Retina (tissue), 1 donor: ENCODE results near the gene GNPTG.

Source experiments
- DNase-seq: peaks from one replicate; pipeline ENCODE4 v3.0.0-alpha.2; 2016

Gene GNPTG

DNA sequence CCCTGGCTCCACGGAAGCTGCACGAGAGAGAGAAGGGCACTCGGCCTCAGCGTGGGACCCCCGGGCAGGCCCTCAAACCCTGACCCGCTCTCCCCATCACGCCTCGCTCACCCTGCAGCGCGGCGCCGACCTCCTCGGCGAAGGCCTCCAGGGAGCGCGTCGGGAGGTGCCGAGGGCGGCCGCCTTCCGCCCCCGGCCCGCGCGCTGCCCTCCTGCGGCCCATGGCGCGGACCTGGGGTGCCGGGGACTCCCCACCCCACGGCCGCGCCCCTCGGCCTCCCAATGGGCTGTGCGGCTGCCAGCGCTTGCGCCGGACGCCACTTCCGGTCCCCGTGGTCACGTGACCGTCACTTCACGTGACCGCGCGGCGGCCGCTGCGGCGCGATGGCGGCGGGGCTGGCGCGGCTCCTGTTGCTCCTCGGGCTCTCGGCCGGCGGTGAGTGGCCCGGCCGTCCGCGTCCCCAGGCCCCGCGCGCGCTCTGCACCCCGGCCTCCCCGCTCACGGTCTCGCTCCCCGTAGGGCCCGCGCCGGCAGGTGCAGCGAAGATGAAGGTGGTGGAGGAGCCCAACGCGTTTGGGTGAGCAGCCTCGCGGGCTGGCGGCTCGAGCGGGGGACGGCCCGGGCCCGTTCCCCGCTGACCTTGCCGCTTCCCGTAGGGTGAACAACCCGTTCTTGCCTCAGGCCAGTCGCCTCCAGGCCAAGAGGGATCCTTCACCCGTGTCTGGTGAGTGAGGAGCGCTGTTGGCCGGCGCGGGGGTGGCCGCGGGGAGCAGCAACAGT lies at the start of gene GNPTG, which contains the start of gene TSR3:
TSS of gene GNPTG (plus strand) at position 350 of the 781 bp plus-strand sequence. CDS start at position 385, 35 bp downstream.
TSS of gene TSR3 (minus strand) at position 297 of the 781 bp plus-strand sequence. CDS start at position 223, 74 bp downstream.
- peak; percentile 87 for DNase-seq

DNA sequence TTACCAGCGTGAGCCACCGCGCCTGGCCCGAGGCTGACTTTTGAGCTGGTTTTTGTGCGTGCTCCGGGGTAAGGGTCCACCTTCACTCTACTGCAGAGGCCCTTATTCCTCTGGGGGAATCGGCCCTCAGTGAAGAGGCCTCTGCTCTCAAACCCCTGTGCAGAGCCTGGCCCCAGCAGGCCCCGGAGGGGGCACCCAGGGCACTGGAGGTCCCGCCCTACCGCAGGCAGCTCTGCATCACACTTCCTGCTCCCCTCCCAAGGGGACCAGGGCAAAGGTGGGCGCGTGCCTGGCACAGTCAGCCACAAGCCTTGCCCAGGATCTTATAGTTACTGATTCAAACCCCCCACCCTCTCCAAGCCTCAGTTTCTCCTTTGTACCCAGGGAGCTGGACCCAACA lies 45.9 kb upstream of the GNPTG start:
- no peak for DNase-seq

DNA sequence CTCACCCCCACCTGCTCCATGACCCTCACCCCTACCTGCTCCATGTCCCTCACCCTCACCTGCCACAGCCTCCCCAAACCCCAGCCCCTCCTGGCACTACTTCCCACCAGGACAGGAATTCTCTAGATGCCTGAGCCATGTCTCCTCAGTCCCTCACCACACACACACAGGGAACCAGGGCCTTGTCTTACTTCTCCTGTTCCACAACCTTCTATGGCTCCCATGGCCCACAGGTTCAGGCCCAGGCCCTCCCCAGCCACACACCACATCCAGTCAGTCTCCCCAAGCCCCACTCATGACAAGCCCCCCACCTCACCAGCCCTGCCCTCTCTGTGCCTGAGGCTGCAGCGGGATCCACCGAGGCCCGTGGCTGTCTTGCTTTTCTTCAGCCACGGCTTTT lies 45.4 kb upstream of the GNPTG start:
- DNase-seq: no peak

DNA sequence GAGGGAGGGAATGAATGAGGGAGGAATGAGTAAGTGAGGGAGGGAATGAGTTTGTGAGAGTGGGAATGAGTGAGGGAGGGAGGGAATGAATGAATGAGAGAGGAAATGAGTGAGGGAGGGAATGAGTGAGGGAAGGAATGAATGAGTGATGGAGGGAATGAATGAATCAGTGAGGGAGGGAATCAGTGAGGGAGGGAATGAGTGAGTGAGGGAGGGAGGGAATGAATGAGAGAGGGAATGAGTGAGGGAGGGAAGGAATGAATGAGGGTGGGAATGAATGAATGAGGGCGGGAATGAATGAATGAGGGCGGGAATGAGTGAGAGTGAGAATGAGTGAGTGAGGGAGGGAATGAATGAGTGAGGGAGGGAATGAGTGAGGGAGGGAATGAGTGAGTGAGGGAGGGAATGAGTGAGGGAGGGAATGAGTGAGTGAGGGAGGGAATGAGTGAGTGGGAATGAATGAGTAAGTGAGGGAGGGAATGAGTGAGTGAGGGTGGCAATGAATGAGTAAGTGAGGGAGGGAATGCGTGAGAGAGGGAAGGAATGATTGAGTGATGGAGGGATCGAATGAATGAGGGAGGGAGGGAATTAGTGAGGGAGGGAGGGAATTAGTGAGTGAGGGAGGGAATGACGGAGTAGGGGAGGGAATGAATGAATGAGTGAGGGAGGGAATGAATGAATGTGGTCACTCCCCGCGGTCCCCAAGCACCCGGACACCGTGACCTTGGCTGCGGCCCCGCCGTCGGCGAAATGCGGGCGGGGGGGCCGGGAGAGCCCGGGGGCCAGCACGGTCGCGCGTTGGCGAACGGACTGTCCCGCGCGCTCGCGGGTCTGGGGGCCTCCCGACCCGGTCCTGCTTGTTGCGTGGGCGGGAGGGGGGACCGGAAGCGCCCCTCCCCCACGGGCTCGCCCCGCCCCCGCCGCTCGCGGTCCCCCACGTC lies 43.4 kb upstream of the GNPTG start:
- no peak for DNase-seq

DNA sequence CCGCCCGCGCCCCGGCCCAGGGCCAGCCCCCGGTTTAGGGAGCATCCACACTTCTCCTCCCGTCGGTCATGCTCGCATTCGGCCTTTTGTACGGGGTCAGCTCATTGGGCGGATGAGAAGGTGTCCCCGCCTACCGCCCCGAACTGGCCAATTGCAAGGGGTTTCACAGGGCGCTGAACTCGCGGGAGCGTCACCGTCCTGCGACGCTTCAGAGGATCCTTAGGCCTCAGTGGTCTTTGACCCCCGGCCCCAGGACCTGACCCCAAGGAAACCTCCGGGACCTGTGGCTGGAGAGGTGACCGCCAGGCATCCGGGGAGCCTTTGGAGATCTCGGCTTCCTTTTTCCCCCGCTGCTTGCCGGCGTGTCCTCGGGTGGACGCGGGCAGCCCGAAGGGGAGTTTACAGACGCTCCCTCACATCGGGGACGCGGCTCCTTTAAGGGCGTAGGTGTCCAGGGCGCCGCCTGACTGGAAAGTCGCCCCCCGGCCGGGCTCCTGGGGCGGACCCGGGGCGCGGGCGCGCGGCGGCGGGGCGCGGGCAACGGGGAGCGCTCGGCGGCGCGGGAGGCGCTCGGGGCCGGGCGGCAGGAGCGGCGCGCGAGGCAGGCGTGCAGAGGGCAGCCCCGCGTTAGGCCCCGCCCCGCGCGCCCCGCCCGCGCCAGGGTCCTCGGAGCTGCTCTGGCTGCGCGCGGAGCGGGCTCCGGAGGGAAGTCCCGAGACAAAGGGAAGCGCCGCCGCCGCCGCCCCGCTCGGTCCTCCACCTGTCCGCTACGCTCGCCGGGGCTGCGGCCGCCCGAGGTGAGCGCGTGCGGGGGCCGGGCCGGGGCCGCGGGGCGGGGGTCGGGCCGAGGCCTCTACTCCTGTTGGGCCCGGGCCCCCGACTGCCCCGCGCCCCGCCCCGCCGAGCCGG lies 42.5 kb upstream of the GNPTG start, which contains the start of gene UBE2I:
TSS of gene UBE2I (plus strand) at position 660 of the 909 bp plus-strand sequence. CDS start 4,395 bp downstream, outside the sequence.
- DNase-seq: peak; percentile 100

DNA sequence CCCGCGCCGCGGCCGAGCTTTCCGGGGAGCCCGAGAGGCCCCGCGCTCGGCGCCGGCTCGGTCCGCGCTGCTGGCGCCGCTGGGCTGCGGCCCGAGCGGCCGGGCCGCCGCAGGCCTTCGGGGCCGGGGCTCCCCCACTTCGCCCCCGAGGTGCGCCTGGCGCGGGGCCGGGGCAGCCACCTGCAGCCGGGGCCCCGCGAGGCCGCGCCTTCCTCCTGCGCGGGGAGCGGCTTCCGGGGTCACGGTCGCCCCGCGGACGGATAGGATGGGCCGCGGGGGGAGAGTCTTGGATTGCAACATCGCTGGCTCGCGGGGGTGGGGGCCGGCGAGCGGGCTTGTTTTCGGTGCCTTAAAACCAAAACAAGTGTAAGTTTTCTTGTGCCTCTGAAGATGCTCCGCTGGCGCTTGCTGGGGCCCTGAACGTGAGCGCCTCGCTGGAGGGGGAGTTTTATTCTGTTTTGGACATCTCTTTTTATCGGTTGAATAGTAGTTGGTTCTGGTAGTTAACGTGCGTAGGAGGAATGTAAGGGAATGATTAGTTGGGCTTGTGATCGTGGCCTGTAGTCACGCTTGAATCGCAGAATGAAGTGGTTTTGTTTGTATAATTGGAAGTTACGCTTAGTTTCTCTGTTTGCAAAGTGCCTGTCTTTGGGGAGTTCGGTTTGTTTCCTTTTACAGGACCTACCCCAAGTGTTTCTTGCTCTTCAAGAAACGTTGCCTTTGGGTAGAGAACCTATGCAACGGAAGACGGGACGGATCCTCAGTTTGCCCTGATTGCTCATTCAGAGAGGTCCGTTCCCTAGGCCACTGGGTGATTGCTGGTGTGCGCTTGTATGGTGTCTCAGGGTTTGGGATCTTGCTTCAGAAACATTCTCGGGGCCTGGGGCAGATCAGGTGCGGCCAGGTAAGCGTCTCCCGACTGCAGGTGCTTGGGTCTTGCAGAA lies 41.6 kb upstream of the GNPTG start:
- DNase-seq: no peak

DNA sequence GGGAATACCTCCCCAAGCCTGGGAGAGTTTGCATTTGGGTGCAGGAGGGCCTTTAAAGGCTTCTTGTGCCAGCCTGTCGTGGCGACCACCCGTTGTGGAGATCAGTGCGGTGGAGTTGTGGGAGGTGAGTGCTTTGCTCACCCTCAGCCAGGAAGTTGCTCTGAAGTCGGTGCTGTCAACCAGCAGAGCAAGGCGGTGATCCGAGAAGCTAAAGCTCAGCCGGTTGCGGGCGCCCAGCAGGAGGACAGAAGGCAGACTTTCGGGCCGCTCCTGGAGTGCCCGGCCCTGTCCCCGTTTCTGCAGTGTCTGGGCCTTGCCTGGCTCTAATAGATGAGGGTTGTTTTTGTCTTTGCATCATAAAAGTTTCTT lies 40.9 kb upstream of the GNPTG start:
- DNase-seq: no peak

DNA sequence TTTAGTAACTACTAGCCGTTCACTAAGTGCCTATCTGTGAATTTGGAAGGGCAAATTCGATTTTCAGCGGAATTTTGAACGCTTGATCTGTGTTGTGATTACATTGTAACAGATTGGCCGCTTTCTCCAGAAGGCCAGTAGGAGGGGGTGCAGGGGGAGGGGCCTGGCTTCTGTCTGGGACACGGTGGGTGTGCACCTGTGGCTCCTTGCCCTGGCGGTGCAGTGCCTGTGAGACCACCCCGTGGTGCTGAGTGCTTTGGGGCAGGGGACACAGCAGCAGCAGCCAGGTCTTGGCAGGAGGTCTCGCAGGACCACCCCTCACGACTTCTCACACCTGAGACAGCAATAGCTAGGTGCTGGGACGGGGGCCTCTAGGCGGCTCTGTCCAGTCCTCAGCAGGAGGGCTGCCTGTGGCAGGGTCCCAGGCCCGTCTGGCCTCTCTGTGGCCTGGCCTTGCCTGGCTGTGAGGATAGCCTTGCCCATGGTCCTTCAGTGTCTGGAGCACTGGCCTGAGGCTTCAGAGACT lies 40.5 kb upstream of the GNPTG start:
- DNase-seq: no peak

DNA sequence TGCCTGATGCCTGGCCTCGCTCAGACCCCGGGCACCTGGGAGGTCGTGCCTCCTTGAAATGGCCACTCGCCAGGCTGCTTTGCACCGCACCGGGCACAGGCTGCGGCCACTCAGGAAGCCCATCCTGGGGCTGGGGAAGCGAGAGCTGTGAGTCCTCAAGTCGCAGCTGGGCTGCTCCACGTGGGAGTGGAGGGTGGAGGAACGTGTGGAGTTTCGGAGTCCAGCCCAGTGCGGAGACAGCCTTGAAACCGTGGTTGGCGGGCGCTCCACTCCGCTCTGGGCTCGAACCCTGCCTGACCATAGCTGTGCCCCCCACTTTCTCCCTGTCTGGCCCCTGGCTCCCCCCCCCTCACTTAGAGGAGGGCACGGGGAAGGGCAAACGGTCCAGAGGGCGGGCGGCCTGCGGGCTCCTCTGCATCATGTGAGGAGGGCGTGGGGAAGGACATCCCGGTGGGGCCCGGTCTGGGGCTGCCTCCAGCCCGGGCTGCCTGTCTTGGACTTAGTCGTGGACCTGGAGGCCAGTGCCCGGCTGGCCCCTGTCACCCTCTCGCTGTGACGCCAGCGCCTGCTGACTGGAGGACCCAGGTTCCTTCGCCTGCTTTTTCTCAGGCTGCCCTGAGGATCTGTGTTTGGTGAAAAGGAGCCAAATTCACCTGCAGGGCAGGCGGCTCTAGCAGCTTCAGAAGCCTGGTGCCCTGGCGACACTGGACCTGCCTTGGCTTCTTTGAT lies 39.8 kb upstream of the GNPTG start:
- no peak for DNase-seq

DNA sequence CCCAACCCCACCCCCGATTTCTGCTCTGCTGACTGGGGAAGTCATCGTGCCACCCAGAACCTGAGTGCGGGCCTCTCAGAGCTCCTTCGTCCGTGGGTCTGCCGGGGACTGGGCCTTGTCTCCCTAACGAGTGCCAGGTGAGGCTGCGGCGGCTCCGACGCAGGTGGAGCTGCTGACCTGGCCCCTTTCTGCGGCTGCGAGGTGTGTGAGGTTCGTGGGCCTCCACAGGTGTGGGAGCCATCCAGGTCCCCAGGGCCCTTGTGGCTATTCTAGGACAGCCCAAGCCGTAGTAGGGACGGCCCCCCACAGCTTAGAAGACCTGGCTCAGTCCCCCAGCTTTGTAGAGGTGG lies 39.3 kb upstream of the GNPTG start:
- DNase-seq: no peak

DNA sequence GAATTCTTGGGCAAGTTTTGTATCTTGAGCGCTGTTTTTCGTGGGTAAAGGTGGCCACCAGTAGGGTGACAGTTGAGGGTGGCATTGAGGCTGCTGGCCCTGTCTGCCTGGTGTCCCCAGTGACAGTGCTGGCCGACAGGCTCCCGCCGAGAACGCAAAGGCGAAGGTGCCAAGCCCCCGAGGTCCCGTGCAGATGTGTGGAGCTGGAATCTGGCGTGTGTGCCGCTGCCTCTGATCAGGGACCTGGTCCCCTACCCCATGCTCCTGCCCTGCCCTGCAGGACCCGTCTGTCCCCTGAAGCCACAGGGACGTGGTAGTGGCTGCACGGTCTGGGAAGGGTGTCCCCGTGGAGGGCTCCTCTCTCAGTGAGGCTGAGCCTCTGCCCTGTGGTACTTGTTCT lies 38.8 kb upstream of the GNPTG start:
- DNase-seq: no peak

DNA sequence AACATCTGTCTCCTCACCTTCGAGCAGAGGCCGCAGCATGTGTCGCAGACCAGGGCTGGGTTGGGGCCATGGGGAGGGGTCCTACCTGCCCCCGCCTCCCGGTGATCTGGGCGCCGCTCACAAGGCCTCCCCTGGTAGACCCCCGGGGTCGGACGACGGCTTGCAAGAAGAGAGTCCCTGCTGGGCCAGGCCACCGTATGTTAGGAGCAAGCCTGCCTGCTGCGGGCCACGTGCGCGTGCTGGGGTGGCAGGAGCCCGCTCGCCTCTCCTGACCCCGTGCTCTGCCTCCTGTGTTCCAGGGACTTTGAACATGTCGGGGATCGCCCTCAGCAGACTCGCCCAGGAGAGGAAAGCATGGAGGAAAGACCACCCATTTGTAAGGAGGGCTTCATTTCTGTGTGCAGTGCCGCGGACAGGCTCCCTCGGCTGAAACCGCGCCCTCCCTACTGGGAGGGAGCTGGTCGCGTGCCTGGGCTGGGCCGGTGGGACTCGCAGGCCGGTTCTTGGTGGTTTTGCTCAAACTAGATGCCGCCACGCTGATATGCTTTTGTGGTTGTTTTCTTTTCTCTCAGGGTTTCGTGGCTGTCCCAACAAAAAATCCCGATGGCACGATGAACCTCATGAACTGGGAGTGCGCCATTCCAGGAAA lies 37.9 kb upstream of the GNPTG start:
- no peak for DNase-seq

DNA sequence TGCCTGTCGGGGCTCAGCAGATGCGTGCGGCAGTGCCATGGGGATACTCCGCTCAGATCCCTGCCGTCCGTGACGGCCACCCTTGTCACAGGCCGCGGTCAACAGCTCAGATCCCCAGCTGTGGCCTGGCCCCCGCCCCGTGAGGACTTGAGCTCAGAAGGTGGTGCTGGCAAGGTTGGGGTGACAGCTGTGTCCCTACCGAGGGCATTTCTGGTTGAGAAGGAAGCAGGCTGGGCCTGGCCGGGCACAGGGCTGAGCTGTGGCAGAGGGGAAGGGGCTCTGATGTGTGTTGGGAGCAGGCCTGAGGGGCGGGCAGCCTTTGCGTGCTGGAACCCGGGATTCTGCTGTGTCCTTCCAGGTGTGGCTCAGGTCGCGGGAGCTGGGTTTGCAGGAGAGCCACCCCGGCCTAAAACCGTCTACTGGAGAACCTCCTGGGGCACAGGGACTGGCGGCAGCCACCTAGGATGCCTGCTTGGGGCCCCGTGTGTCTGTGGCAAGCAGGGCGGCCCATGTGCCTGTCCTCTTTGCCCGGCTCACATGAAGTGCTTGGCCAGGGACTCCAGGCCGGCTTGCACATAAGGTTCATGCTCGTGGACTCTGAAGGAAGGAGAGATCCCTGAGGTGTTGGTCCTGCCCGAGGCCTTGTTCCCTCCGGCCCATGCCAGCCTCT lies 37.2 kb upstream of the GNPTG start:
- no peak for DNase-seq

DNA sequence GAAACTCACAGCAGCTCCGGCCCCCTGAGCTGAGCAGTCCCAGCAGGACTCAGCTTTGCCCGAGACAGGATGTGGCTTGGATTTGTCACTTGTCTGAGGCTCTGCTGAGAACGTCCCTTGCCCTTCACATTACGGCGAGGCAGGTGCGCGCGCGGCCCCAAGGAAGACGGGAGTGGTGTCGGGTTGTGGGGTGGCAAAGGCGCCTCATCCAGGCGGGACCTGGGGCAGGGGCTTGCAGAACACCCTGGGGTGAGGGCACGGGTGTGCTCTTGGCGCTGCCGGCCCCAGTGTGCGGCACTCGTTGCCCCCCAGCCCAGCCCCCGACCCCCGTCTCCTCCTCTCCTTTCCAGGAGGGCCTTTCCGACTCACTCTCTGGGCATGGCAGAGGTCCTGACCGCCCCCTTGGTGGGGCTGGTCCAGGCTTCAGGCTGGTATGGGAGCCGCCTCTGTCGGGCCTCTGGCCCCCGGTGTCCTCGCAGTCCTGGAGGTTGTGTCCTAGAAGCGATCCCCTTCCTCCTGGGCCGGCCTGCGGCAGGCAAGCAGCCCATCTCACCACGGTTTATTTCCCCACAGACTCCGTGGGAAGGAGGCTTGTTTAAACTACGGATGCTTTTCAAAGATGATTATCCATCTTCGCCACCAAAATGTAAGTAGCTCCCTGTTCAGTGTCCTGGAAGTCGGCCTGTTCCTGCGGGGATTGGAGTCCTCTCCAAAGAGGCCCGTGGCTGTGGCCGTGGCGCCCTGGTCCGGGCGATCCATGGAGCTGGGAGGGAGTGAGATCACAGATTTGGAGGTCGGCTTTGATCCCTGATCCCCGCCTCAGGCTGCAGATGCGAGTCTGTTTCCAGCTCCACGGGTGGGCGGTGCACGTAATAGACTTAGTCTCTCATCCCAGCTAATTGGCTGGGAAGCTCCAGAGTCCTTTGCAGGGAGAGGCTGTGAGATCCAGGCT lies 36.4 kb upstream of the GNPTG start:
- no peak for DNase-seq

DNA sequence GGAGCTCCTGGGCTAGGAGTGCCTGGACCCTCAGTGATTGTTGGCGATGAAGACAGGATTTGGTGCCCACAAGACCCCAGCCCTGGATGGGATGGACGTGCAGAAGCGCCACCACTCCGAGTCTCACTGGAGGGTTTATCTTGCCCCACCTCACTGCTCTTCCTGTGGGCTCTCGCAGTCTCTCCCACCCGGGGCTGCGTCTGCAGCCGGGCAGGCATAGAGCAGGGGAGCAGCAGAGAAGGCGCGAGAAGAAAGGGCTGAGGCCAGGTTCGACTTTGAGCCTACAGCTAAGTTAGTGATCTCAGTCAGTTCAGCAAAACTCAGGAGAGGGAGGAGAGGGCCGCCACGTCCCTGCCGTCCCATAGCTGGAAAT lies 35.7 kb upstream of the GNPTG start:
- no peak for DNase-seq

DNA sequence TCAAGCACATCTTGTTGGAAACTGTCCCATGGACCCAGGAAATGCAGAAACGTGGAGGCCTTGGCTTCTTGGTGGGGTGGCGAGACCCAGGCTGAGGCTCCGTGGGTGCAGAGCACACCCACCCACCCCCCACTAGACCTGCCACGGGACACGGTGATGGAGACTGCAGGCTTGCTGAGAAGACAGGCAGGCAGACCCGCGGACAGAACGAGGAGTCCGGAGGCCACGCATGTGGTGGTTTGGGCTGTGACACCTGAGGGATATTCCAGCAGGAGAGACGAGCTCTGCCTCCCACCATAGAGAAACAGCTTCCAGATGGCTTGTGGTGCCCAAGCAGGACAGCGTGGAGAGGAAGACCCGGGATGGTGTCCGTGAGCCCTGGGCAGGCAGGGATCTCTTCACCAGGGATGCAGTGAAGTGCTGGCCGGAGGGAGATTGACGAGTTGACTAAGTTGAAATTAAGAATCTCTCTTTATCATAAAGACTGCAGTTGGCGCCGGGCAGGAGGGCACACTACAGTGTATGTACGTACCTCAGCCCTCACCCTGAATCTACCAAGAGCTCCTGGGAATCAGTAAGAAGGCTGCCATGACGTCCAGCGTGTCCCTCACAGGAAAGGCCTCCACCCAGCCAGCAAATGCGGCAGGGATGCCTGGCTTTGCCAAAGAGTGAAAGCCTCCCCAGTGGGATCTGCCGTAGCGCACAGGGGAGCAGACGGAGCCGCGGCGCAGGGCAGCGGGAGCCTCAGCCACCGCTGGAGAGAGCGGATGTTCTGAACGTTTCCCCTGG lies 34.1 kb upstream of the GNPTG start:
- no peak for DNase-seq

DNA sequence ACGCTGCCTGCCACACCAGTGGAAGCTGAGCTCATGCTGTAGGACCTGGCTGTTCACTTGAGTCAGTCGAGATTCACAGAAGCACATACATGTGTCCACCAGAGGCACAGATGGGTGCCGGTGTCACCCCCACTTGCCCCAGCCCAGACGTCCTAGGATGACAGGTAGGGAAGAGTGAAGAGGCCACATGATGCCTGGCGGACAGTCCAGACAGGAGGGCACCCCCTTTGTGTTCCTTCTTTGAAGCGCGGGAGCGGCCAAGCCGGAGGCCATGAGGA lies 33.5 kb upstream of the GNPTG start:
- DNase-seq: no peak

DNA sequence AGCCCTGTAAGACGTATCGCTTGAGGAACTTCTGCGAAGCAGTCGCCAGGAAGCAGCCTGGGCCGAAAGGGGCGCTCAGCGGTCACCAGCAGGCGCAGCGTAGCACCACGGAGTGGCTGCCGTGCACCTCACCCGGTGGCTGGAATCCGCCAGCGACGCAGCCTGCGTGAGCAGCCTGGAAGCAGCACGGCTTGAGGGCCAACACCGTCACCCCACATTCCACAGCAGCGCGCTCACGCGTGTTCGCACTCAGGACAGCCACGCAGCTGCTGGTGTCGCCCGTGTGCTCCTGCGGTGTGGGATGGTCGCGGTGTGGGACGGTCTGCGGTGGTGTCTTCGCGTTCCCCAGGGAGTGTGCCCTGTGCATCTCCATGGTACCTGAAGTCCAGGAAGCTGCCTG lies 32.7 kb upstream of the GNPTG start:
- DNase-seq: no peak
